Hematopoietic multipotent progenitor cell treated with erythropoietin and hydrocortisone succinate and interleukin-3 and kit ligand, for 8 days (in vitro differentiated cells): Measurements from ENCODE around the gene PTPRR.

Experiments used
- DNase-seq: peaks from one replicate; pipeline ENCODE4 v3.0.0-alpha.2; 2015

Gene PTPRR

DNA sequence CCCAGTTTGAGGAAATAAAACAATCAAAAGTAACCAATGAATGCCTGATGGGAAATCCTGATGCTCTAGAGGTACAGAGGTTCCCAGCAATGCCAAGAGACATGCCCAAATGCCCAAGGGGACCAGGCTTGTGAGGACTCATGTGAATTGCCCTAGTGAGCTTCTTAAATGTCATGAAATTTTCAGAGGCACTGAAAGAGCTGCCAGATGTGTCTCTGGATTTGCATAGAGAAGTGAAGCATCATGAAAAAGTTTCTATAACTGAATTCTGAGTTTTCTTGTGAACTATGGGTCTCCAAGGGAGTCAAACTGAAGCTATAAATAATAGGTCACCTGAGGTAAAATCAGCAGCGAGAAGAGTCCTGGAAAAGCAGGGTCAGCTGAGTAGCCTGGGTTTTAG lies 9.9 kb downstream of the PTPRR start:
- no peak for DNase-seq

- no peak for DNase-seq
Observed at GRCh38 chr12:70908978-70909377, 11.6 kb downstream of the PTPRR start.

DNA sequence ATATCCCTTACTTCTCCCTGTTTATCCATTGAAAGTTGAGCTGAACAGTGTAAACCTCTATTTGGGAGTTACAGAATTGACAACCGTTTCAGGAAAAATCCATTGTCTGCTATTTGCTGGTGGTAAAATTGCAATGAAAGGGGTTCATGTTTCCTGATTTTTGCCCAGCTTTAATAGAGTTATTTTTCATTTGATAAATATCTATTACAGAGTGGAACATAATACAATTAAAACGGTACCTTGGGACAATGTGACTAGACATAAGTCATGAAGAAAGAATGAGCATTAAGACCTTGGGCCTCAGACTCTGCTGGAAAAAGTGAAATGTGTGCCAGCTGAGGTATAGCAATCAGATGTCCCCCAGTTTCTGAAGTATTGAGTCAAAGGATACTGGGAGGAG lies 13.1 kb downstream of the PTPRR start:
- DNase-seq, result no peak

GRCh38 chr12:70895956-70896355 lies 24.6 kb downstream of the PTPRR start:
- DNase-seq, result no peak

GRCh38 chr12:70892593-70892992 lies 27.9 kb downstream of the PTPRR start:
- DNase-seq, result no peak

GRCh38 chr12:70890895-70891832 lies 29.4 kb downstream of the PTPRR start:
- DNase-seq, result no peak

GRCh38 chr12:70885956-70886355 lies 34.6 kb downstream of the PTPRR start:
- no peak for DNase-seq

DNA sequence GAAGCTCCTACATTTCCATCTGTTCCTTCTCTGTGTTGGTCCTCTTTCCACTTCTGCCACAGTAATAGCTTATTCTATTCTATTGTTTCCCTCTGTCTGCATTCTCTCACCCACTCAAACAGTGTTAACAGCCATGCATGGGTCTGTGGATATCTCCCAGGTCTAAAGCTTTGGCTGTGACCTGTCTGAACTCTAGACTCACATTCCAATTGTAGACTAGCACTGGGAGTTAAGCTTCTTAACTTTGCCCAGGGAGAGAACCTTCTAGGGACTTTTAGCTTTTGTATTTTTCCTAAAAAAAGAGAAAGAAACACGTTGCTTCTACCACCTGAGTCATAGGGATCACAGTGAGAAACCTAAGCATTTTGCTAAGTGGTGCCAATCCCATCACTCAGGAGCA lies 36.7 kb downstream of the PTPRR start:
- no peak for DNase-seq

DNA sequence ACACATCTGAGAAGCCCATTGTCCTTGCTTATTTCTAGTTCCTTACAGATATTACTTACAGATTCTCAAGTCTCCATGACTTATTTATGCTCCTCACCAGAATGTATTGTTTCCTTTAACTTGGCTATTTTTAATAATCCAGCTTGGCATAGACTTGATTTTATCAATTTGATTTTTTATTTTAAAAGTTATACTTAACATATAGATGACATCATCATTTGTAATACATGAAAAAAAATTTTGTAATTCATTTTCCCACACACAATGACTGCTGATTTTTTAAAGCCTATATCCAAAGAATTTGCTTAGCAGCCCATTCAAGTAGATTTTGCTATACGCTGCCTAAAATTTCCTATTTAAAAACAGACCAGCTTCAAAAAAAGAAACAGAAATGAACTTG lies 39.8 kb downstream of the PTPRR start:
- no peak for DNase-seq

DNA sequence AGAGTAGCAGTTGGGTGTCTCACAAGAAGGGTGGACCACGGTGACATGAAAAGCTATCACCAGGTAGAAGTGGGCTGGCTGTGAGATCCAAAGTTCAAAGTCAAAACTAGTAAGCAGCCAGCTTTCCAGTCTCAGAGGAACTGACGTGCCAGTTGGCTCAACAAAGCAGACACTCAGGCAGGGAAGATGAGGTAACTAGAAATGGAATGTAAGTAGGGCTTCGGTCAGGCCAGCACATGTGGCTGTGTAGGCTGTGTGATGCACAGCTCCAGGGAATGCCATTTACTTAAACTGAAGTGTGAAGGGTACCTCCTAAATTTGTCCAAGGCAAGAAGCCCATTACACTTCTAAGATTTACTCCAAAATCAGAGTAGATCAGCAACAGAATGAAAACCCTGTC lies 43.6 kb downstream of the PTPRR start:
- DNase-seq, result no peak

DNA sequence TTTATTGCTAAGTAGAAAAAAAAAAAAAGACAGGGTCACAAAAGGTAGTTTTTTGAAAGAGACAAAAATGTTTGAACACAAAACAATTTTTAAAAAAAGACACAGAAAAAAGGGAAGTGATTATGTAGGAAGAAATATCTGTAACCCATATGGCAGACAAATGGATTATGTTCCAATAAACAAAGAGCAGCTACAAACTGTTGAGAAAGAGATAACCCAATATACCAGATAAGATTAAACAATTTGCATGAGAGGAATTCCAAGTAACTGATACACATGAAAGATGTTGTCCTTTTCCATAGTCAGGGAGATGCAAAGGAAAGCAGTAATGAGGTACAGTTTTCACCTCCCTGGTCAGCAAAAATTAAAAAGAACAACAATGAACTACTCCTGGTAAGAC lies 44.9 kb downstream of the PTPRR start:
- no peak for DNase-seq

DNA sequence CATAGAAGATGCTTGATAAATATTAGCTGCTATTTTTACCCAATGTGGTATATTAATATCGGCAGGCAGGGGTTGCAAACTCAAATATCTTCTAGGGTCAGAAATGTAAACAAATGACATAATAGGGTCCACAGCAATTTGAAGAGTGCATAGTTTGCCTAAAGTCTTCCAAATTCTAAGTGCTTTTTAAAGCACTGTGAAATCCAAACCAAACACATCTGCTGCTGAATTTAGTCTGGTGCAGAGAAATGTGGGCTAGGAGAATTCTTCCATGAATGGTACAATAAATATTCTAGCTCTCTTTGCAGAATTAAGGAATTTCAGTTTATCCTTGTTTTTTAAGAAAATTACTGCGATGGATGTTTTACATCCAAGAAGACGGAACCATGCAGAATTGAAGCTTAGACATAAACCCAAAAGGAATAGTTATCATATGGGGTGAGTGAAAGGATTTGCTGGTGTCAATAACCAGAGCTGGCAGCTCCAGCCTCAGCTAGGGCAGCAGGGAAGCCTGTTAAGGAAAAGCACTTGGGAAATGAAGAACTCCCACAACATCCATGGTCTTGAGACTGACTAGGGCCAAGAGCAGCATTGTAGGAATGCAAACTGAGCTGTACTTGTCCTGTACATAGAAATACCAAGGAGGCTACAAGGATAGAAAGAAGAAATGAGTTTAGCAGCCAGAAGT lies 65.5 kb downstream of the PTPRR start:
- no peak for DNase-seq

- DNase-seq, result no peak
Observed at GRCh38 chr12:70854138-70854537, 66.4 kb downstream of the PTPRR start.

DNA sequence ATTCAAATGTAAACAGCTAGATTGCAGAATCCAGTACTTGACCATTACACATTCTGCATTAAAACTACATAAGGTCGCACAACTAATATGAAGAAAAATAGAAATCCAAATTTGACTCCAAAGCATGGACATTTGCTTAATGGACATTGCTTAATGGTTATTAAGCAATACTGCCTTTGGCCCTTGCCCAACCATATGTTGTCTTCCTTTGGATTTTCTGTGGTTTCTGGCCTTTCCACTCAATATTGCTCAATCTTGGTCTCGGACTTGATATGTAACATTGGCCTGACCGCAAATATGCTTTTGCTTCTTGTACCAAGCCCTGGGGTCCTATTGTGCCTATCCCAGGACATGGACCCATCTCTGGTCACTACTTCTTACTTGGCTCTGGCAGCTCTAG lies 67.2 kb downstream of the PTPRR start:
- DNase-seq, result no peak

DNA sequence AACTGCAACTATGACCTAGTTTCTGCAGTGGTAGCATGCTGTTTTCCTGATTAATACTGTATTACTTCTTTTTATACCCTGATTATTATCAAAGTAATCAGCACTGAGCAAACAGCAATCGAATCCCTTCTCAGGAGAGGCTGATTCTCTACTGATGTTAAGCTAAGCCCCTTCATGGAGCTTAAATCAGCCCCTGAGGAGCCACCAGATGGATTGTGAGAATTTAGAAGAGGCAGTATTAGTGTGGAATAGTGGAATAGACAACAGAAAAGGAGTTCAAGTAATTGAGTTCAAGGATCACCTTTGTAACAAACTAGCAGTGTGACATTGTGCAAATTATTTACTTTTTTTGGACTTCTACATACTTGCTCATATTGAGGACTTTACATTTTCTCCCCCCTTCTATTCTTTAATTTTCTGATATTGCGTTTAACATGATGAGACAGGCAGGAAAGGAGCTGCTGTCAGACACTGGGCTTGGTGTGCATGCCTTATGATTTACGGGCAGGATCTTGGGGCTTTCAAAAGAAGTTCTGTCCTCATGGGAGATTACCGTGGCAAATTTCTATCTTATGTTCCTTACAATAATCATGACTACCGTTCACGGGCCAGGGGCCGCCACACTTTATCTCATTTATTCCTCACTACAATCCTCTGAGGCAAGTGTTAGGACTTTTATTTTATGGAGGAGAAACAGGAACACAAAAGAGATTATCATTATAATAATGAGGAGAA lies 68.0 kb downstream of the PTPRR start:
- DNase-seq, result no peak

- DNase-seq, result peak; percentile 4
Observed at GRCh38 chr12:70849265-70849960, 71.1 kb downstream of the PTPRR start.

DNA sequence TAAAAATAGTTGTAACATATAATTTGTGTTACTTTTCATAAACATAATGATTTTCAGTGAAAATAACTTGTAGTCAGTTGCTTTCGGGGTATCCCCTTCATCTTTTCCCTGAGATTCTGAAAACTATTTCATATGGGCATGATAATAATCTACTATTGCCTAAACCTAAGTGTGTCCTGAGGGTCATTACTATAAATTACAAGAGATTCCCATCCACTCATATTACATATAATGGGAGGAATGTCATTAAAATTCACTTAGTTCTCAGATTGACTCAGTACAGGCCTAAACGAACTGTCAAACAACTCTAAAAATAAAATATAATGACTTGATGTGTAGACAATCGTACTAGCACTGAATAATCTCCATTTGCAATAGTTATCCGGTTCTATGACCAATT lies 72.7 kb downstream of the PTPRR start:
- no peak for DNase-seq

DNA sequence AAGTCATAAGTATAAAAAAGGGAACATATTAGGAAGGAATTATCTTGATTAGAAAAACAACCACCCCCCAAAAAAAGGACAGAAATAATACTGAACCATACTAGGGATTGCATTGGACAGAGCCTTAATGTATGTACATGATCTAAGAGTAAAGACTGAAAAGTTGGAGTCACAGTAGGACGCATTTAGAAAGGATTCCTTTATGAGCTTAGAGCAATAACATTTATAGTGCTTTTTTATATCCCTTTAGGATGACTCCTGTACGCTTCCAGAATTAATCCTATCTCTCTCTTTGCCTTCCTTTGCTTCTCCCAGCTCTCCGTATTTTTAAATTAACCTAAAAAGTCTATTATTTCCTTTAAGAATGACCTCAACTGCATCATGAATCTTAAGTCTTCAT lies 75.3 kb downstream of the PTPRR start:
- no peak for DNase-seq

DNA sequence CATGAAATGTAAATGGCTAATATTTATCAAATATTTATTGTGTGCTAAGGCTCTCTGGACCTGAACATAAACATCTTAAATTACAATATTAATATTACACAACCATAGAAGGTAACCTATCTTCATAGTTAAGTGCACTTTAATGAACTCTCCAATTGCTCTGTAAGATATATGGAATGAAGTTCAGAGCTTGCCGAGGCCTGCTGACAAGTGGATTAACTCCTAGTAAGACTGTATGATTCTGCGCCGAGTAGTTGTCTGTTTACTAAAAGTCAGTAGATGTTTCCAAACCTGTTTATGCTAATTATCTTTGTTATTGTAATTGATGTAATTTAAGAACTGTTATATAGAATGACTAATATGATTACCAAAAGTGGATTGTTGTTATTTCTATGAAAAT lies 77.2 kb downstream of the PTPRR start:
- DNase-seq, result no peak

- DNase-seq, result no peak
Observed at GRCh38 chr12:70842942-70843341, 77.6 kb downstream of the PTPRR start.

DNA sequence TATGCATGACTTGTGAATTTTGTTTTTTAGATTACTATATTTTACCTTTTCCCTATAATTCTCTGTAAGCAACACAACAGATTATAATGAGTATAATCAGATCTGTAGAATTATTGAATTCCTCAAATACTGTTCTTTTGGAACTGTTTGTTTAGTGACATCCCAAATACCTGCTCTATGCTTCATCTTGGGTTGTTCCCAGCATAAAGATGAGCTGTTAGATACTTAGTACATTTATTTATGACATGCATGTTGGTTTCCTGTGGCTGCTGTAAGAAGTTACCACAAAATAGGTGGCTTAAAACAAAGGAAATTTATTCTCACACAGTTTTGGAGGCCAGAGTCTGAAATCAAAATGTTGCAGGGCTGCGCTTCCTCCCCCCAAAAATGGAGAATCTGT lies 78.4 kb downstream of the PTPRR start:
- no peak for DNase-seq

DNA sequence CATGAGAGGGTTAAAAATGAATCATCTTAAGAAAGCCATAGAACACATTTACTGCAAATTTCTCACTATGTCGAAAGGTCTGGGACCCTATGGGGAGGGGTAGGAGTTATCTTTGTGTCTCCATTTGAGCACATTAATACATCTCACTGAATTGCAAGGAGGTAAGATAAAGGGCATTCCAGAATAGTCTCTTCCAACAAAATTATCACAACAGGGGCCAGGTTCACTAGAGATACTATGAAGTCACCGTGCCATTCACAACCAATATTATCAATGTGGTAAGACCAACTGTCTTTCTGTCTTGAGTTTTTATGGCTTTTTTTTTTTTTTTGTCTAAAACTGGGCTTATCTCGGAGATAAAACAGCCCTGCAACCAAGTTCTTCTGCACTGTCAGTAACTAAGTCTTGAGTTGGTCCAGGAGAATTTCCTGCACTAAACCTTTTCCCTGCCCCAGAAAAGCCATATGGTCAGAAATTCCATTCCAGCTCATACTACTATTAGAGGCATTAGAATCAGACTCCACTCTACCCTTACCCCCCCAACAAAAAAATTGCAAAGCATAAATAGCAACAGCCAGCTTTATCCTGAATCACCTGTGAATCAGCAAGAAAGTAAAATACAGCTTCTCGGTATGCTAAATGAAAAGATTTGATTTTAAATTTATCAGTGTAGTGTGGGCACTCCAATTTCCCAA lies 79.7 kb downstream of the PTPRR start:
- DNase-seq, result no peak
